GM18870 (cell line): ENCODE measurements around the gene HMGXB3.

Experiments used
- ATAC-seq: cut with Tn5 transposase; IDR thresholded peaks from one replicate; pipeline ENCODE4 v1.9.1; 2021; ENCODE audit warnings: moderate library complexity; ENCODE audit not compliant: unreplicated experiment

HMGXB3 gene

DNA sequence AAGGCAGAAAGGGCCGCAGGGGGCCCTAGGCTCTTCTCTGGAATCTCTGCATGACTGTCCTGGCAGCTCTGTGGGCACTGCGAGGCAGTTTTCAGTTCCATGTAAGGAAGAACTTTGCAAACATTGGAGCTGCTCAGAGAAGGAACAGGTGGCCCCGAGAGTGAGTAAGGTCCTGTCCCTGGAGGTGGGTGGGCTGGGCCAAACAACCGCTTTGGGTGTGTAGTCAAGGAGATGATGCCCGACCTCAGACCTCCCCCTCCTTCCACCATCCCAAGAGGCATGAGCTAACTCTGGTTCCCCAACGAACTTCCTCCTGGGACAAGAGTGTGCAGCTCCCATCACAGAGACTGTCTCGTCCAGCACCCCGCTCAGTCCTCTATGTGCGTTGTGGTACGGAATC lies 65.3 kb downstream of the HMGXB3 start:
- ATAC-seq, result no peak

DNA sequence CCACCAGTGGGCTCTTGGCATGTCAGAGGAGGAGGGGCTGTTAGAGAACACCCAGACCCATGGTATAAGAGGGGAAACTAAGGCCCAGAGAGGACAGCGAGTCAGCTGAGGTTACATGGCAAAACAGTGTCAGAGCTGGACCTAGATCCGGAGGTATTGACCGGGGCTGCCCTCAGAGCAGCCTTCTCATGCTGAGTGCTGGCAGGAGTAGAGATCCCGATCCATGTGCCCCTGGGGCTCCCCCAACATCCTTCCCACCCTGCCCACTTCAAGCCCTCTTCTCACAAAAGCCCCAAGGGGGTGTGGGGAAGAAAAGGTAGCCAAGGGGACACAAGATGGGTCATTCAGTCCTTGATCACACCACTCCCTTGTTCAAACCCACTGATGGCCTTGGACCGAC lies 65.9 kb downstream of the HMGXB3 start:
- ATAC-seq, result no peak

DNA sequence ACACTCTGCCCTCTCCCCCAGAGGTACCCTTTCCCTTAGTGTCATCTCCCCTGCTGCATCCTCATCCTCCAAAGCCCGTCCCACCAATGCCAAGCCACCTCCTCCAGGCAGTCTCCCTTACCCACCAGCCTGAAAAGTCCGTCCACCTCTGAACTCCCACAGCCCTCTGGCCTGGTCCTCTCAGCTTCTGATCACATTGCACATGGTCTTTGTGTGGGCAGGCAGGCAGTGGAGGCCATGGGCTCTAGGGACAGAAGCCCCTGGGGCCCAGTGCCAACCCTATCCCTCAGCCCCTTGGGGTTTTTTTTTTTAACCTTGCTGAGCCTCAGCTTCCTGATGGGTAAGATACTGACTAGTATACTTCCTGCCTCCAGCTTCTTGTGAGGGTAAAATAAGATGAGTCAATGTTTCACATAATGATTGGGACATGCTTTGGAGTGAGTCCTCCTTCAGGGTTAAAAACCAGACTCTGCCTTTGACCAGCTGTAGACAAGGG lies 66.4 kb downstream of the HMGXB3 start:
- peak; percentile 57 for ATAC-seq

DNA sequence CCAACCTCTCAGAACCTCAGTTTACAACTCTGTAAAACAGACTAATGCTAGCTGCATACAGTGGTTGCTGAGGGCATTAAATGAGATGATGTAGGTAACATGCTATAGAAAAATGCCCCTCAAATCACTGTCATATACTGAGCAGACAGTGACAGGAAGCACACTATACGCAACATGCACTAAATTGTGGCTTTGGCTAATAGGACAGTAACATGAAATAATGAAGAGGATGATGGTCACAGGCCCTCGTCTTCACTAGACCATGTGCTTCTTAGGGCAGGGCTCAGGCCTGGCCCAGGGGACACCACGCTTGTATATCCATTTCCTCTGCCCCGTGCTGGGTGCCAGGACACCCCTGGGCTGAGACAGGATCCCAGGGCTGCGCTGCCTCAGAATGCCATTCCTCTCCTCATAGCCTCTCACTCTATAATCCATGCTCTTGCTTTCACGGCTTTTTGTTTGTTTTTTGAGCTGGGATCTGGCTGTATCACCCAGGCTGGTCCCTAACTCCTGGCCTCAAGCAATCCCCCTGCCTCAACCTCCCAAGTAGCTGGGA lies 66.9 kb downstream of the HMGXB3 start:
- peak; percentile 17 for ATAC-seq

DNA sequence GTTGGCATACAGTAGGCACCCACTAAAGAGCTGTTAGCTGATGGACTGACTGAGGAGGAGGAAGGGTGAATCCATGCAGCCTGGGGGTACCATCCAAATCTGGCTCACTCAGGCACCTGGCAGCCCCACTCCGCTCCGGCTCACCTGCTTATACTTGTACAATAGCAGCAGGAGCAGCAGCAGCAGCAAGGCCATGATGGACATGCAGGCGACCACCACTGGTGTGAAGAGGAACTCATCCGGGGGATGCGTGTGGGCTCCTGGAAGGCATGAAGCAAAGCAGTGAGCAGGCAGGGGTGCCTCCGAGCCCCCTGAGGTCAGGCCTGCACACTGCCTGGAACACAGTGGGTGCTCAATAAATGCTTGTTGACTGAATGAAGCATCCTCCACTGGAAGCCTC lies 67.5 kb downstream of the HMGXB3 start:
- no peak for ATAC-seq

DNA sequence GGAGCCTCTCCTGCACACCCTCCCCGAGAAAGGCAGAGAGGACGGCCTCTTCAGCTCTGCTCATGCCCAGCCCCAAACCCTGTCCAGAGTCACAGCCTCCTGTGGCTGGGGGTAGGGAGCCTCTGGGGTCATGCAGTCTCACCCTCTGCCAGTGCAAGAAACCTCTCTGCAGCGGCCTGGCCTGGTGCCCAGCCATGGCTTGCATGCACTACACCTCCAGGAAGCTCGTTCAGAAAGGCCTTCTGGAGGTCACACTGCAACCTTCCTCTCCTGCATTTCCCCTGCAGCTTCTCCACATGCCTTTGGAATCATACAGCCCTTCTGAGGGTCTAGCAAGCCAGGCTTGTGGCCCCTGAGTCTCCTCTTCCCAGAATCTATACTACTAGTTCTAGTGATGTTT lies 67.9 kb downstream of the HMGXB3 start:
- ATAC-seq, result no peak

DNA sequence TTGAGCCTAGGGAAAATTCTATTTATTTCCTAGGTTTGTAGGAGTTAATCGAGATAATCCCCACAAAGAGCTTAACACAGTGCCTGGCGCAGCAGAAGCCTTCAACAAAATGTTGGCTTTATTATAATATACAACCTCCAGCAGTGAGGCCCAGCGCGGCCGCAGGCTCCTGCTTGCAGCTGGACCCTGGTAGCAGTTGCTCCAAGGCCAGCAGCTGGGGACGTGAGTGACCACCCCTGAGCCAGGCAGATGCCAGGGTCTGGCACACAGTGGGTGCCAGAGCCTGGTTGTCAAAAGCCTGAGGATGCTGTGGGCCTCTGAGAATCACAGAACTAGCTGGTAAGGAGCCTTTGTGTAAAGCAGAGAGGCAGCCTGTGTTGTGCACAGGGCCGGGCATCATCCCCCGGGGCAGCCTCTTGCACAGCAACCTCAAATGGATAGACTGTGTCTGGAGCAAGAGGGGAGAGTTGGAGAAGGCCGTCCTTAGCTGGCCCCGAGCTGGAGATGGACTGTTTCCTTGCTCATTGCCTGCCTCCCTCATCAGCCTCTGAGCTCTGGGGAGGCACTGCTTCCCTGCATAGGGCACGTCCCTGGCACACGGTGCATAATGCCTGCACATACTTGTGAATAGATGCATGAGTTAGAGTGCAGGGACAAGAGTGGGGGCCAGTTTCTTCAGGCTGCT lies 68.6 kb downstream of the HMGXB3 start:
- no peak for ATAC-seq

DNA sequence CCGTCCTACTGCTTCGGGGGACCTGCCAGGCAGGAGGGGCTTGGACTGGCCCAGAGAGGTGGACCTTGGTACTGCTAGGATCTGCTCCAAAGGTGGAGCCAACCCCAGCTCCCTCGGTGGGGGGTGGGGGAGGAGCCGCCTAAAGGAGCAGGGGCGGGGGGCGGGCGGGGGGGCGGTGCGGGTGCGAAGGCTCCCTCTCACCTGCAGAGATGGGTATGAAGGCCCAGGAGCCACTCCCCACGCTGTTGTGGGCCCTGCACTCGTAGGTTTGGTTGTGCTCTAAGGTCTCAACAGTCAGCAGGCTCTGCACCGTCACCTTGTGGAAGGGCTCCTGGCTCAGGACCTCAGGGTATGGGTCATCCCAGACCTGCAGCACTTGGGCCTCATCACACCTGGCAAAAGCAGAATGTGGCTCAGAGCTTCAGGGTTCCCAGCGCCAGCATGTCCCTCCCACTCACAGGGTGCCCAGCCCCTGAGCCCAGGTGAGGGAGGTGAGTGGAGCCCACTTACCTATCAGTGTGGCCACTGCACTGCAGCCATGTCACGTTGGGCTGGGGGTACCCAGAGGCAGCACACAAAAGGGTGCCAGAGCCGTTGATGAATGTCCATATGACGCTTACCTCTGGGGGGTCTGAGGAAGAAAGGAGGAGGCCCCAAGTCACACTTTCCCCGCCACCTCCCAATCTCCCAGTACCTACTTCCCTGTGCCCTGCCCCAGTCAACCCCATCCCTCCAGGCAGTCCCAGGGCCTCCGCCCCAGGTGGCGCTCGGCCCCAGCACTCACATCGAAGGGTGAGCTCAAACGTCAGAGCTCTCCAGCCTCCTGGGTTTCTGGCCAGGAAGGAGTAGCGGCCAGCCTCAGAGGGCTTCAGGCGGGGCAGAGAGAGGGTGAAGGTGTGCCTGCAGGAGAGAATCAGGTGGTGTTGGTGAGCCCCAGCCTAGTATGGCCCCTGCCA lies 69.4 kb downstream of the HMGXB3 start:
- ATAC-seq, result no peak

DNA sequence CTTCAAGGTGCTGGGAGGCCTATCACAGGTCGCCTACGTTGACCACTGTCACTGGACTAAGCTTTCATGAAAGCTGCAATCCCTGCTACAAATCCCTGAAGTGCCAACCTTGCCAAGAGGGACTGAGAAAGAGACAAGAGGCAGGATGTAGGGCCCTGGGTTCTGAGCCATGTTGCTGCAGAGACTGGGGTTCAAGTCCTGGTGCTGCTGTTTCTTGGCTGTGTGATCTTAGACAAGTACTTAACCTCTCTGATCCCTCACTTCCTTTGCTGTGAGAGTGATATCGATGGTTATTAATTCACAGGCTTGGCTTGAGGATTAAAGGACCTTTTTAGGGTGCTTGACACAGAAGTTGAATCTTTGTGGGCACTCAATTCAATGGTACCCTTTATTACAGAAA lies 70.3 kb downstream of the HMGXB3 start:
- ATAC-seq, result no peak

DNA sequence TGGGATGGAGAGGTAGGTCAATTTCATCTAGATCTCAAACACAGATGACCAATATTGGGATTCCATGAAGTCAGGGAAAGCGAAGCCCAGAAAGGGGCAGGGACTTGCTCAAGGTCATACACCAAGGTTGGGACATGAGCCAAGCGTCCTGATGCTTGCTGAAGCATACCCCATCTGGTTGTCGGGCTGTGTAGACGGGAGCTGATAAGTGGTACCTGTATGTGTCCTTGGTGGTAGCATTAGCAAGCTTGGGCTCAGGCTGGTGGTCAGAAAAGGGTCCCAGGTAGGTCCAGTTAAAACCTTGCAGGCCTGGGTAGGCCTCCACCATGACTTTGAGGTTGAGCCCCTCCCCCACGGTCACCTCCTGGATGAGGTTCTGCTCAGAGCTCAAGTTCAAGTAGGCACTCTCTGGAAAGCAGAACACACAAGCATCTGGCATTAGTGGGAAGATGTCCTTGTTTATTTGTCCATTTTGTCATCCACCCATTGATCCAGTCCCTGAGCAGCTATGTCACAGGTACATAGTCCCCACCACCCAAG lies 72.6 kb downstream of the HMGXB3 start:
- no peak for ATAC-seq

DNA sequence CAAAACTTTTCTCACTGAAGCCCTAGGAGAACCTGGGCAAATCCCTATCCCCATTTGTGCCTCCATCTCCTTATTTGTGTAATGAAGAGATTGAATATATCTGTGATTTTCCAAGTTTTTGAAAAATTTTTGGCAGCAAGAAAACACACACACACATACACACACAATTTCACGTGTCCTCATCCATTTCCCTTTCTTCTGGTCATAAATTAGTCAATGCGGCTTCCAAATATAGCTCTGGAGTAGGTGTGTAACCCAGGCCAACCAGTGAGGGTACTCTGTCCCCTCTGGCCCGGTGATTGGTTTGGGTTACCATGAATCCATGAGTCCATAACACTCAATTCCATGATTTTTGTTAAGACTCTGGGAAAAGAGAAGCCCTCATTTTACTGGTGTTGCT lies 73.1 kb downstream of the HMGXB3 start:
- no peak for ATAC-seq

DNA sequence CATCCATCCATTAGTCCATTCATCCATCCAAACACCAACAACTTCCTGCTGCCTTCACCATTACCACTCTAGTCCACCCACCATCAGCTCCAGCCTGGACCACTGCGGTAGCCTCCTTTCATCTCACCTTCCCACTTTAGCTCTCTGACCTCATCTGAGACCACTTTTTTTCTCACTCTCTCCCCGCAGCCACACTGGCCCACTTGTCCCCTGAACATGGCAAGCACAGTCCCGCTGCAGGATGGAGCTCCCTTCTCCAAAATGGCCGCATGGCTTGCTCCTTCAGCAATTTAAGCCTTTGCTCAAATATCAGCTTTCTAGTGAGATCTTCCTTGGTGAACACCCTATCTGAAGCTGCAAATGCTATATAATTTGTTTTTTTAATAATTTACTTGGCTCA lies 74.7 kb downstream of the HMGXB3 start:
- no peak for ATAC-seq

DNA sequence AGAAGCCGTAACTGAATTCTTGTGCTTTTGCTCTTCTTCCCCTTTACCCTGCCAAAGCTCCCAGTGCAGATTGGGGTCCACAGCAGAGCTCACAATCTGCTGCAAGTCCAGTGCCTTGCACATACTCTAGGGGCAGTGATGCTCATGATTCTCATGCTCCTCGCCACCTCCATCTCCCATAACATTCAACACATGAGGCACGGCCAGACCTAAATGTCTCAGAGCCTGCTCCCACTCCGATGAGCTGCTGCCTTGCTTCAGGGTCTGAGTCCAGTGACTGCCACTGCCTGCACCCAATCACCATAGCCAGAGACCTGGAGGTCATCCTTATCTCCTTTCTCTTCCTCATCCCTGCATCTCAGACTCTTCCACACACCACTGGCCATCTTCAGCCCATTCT lies 75.3 kb downstream of the HMGXB3 start:
- no peak for ATAC-seq

DNA sequence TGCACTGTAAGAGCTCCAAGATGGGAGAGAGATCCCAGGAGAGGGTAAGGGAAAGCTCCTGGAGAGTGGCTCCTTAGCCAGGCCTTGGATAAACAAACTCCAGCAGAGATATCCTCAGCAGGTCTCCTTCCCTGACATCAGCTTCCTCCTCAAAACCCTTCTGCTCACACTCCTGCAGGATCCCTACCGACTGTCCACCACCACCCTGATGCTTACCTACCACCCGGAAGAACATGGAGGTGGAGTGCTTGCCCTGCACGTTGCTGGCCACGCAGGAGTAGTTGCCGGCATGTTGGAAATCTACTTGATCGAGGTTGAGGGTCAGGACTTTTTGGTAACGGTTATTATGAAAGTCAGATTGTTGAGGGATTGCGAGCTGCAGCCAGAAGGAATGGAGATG lies 76.5 kb downstream of the HMGXB3 start:
- ATAC-seq, result no peak

DNA sequence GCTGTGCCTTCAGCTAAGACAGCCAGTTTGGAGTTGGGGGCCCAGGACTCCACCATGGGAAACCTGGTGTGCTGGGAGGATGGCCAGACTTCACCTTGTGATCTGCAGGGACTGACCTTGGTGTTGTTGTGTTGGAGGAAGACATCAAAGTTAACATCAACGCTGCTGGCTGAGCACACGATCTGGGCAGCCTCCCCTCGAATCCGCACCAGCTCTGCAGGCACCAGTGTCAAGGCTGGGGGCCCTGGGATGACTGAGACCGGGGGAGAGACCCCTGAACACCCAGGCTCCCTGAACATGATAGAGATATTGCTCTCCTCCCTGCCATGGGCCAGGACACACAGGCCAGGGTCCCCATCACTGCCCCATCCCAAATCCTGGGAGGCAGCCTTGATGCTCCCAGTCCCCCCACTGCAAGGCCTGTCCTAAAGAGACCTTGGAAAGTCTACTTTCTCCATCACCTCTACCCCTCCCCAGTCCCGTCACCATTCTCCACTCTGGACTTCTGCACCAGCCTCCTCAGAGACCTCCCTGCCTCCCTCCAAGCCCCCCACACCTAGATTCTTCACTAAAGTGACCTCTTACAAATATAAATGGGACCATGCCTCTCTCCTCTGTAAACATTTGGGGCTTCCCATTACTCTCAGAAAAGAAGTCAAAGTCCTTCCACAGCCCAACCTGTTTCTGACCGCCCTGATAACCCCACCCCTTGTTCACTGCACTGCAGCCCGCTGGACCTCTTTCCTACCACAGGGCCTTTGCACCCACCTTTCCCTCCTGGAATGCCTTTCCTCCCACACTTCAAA lies 77.7 kb downstream of the HMGXB3 start:
- ATAC-seq, result no peak

DNA sequence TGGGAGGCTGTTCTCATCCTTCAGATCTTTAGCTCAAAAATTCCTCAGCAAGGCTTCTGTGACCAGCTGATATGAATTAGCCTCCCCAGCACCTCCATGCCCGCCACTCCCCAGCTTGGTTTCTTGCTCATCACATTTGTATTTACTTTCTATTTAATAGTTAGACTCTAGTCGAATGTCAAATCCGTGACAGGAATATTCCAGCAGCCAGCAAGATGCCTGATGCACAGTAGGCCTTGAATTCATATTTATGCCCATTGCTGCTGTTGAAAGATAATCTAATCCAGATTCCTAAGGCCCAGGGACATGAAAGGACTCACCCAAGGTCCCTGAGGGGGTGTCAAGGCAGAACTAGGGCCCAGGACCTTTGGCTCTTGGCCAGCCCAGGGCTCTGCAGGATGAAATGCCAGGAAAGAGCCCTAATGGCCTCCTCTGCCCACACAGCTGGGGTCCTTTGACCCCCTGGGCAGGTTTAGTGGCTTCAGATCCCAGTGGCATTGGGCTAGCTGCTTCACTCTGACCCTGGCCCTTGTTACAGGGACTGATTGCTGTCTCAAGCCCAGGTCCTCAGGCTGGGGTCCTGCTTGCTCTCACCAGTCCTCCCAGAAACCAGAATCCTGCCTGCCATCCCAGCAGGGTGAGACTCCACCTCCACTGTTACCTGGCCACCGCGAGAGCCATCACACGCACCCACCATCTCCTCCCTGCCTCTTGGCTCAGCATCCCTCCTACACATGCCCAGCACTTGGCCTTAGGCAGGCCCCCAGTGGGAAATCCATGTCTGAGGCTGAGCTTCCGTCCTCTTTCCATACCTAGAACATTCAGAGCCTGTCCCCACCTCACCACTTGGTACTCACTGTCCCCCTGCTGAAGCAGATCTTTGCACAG lies 78.5 kb downstream of the HMGXB3 start:
- no peak for ATAC-seq

DNA sequence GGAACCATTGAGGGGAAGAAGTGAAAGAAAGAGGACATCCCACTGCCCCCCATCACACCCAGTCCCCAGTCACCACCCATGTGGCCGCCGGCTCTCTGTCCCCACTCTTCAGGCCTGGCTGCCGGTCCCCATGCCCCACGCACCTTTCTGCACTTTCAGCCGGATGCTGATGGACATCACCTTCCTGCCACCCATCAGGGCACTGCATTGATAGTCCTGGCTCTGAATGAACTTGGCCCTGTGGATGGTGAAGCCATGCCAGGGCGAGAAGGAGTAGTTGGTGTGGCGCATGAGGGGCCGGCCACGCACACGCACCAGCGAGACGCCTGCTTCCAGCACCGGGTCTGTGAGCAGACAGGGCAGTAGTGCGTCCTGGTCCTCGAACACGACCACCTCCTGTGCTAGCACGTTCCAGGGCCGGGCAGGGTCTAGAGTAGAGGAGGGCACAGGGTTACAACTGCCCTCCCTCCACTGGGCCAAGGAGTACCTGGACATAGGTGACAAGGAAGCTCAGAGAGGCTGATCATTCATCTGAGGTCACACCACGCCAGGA lies 79.4 kb downstream of the HMGXB3 start:
- no peak for ATAC-seq

DNA sequence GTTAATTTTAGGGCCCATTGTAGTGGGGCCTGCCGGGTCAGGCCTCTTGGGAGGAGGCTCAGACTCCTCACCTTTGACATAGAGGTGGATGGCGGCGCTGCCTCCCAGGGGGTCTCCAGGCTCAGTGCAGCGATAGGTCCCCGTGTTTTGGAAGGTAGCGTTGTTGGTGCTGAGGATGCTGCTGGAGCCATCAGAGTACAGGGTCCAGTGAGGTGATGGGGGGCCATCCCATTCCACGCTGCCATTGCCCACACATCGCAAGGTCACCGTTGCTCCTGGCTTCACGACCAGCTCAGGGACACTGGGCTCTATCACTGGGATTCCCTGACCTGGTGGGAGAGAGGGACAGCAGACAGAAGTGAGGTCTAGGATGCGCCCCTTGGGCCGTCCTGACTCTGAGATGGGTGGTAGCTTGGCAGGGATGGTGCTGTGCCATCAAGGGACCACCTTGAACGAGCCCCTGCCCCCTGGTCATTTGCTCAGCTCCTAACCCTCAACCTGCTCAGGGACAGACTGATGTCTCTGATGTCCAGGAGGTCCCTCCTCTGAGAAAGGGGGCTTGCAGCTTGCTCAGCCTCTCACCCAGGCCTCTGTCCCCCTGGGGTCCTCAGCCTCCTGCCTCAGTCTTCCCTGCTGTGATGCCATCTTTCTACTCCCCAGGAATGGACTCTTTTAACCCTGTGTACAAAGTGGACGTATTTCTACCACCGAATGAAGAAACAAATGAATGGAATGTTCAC lies 80.3 kb downstream of the HMGXB3 start:
- ATAC-seq, result no peak
